ENCODE data around the gene NBEAL1.
"Not testable (repeated sequence)": the region's sequence is repeated elsewhere in the genome, so short reads cannot be mapped to it uniquely, and the experiment has no call there.

NBEAL1 gene

DNA sequence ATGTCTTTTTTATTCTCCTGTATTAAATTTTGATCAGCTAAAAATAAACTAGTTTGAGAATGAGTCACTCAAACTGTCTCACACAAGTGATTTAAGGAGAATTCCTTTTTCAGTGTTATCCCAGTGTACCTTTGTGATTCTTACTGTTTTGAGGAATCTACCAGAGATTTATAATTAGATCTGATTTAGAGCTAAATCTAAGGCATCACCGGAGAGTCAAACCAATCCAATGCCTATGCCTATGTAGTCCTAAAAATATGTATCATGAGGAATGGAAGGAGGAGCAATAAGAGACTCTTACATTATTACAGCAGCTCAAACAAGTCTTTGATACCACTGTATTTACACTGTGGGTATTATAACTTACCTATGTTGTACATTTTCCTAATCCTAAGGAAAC, 160.7 kb downstream of the NBEAL1 start:
- H3K4me1 ChIP-seq (ENCODE audit: control insufficient read depth in 1 of 2, insufficient read depth in 2 of 2, low read length in 2 of 2), result no peaks in the 10 kb centered on the region
- no peak overlapping the region for H3K27ac ChIP-seq (ENCODE audit: low read length)

DNA sequence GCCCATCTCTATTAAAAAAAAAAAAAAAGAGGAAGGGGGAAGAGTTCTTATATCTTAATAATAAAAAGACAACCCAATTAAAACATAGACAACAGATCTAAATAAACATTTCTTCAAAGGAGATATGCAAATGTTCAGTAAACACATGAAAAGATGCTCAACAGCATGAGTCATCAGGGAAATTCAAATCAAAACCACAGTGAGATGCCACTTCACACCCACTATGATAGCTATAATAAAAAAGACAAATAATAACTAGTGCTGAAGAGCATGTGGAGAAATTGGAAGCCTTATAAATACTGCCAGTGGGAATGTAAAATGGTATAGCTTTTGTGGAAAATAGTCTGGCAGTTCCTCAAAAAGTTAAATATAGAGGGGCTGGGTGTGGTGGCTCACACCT, 162.7 kb downstream of the NBEAL1 start:
- H3K27ac ChIP-seq (ENCODE audit: low read length), result no peak overlapping the region
- no peaks in the 10 kb centered on the region for H3K27me3 ChIP-seq (ENCODE audit: low read depth, low read length)
- no peak overlapping the region for H3K4me3 ChIP-seq (ENCODE audit: low read depth in 1 of 2, low read length in 2 of 2)
- no peaks in the 10 kb centered on the region for H3K4me1 ChIP-seq (ENCODE audit: control insufficient read depth in 1 of 2, insufficient read depth in 2 of 2, low read length in 2 of 2)
- H3K9me3 ChIP-seq (ENCODE audit: control insufficient read depth in 1 of 2, low read length in 2 of 2), result no peaks in the 10 kb centered on the region
- peaks cover 16 to 24% of the 10 kb centered on the region in 2 donors for H3K36me3 ChIP-seq (ENCODE audit: control insufficient read depth in 1 of 2, insufficient read depth in 2 of 2, low read length in 2 of 2)

More for the DNA sequence above, 160.7 kb downstream of the NBEAL1 start:
- peaks cover 10 to 13% of the 10 kb centered on the region in 2 donors for H3K36me3 ChIP-seq (ENCODE audit: control insufficient read depth in 1 of 2, insufficient read depth in 2 of 2, low read length in 2 of 2)
- no peaks in the 10 kb centered on the region for H3K27me3 ChIP-seq (ENCODE audit: low read depth, low read length)
- H3K9me3 ChIP-seq (ENCODE audit: control insufficient read depth in 1 of 2, low read length in 2 of 2), result no peaks in the 10 kb centered on the region
- no peak overlapping the region for H3K4me3 ChIP-seq (ENCODE audit: low read depth in 1 of 2, low read length in 2 of 2)

DNA sequence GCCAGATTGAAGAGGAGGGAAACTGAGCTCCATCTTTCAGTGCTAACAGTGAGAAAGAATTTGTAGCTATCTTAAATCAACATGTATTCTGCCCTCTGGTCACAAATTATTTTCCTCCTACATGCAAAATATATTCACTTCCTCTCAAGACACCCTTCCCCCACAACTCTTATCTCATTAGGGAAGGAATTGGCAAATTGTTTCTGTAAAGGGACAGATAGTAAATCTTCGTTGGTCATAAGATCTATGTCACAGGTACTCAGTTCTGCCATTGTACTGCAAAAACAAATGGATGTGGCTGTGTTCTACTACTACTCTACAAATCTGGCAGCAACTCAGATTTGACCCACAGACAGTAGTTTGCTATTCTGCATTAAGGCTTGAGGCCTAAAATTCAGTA, 171.2 kb downstream of the NBEAL1 start:
- no peaks in the 10 kb centered on the region for H3K27me3 ChIP-seq (ENCODE audit: low read depth, low read length)
- no peaks in the 10 kb centered on the region for H3K4me1 ChIP-seq (ENCODE audit: control insufficient read depth in 1 of 2, insufficient read depth in 2 of 2, low read length in 2 of 2)
- no peak overlapping the region for H3K4me3 ChIP-seq (ENCODE audit: low read depth in 1 of 2, low read length in 2 of 2)
- no peaks in the 10 kb centered on the region for H3K9me3 ChIP-seq (ENCODE audit: control insufficient read depth in 1 of 2, low read length in 2 of 2)
- peaks cover 31 to 32% of the 10 kb centered on the region in 2 donors for H3K36me3 ChIP-seq (ENCODE audit: control insufficient read depth in 1 of 2, insufficient read depth in 2 of 2, low read length in 2 of 2)
- no peak overlapping the region for H3K27ac ChIP-seq (ENCODE audit: low read length)

DNA sequence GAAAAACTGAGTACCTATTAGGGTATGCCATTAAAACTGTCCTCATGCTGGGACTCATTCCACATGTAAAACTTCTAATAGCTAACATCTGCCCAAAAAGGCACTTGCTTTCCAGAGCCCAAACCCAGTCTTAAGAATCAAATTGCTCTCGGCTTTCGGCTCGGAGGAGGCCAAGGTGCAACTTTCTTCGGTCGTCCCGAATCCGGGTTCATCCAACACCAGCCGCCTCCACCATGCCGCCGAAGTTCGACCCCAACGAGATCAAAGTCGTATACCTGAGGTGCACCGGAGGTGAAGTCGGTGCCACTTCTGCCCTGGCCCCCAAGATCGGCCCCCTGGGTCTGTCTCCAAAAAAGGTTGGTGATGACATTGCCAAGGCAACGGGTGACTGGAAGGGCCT, 175.9 kb downstream of the NBEAL1 start:
- not testable (repeated sequence) for H3K4me3 ChIP-seq (ENCODE audit: low read depth in 1 of 2, low read length in 2 of 2); H3K4me1 ChIP-seq (ENCODE audit: control insufficient read depth in 1 of 2, insufficient read depth in 2 of 2, low read length in 2 of 2); H3K27ac ChIP-seq (ENCODE audit: low read length); H3K9me3 ChIP-seq (ENCODE audit: control insufficient read depth in 1 of 2, low read length in 2 of 2); H3K27me3 ChIP-seq (ENCODE audit: low read depth, low read length)
- H3K36me3 ChIP-seq (ENCODE audit: control insufficient read depth in 1 of 2, insufficient read depth in 2 of 2, low read length in 2 of 2), result peaks cover 30 to 32% of the 10 kb centered on the region in 2 donors

DNA sequence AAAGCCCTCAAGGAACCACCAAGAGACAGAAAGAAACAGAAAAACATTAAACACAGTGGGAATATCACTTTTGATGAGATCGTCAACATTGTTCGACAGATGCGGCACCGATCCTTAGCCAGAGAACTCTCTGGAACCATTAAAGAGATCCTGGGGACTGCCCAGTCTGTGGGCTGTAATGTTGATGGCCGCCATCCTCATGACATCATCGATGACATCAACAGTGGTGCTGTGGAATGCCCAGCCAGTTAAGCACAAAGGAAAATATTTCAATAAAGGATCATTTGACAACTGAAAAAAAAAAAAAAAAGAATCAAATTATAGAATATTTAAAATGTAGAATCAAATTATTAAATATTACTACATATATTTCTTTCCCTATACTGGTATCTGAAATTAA, 176.4 kb downstream of the NBEAL1 start:
- peaks cover 25 to 27% of the 10 kb centered on the region in 2 donors for H3K36me3 ChIP-seq (ENCODE audit: control insufficient read depth in 1 of 2, insufficient read depth in 2 of 2, low read length in 2 of 2)
- not testable (repeated sequence) for H3K4me1 ChIP-seq (ENCODE audit: control insufficient read depth in 1 of 2, insufficient read depth in 2 of 2, low read length in 2 of 2); H3K4me3 ChIP-seq (ENCODE audit: low read depth in 1 of 2, low read length in 2 of 2); H3K9me3 ChIP-seq (ENCODE audit: control insufficient read depth in 1 of 2, low read length in 2 of 2); H3K27me3 ChIP-seq (ENCODE audit: low read depth, low read length); H3K27ac ChIP-seq (ENCODE audit: low read length)

DNA sequence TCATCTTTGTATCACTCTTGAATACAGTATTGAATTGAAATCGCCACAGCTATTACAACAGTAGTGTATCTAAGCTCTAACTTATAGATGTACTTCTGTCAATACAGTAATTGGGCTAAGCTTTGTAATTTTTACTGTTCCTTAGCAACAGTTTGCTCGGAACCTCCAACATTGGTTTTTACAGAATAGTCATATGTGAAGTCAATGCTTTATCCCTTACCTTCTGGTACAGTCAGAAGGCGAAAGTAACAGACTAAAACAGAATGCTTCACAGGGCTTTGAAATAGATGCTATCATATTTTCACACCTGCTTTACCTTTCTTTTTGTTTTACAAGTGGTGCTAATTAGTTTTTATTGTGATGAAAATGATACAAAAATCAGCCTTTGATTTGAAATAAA, 177.3 kb downstream of the NBEAL1 start:
- H3K27me3 ChIP-seq (ENCODE audit: low read depth, low read length), result no peaks in the 10 kb centered on the region
- H3K27ac ChIP-seq (ENCODE audit: low read length), result no peak overlapping the region
- no peaks in the 10 kb centered on the region for H3K4me1 ChIP-seq (ENCODE audit: control insufficient read depth in 1 of 2, insufficient read depth in 2 of 2, low read length in 2 of 2)
- peaks cover 19 to 24% of the 10 kb centered on the region in 2 donors for H3K36me3 ChIP-seq (ENCODE audit: control insufficient read depth in 1 of 2, insufficient read depth in 2 of 2, low read length in 2 of 2)
- H3K4me3 ChIP-seq (ENCODE audit: low read depth in 1 of 2, low read length in 2 of 2), result no peak overlapping the region
- no peaks in the 10 kb centered on the region for H3K9me3 ChIP-seq (ENCODE audit: control insufficient read depth in 1 of 2, low read length in 2 of 2)

DNA sequence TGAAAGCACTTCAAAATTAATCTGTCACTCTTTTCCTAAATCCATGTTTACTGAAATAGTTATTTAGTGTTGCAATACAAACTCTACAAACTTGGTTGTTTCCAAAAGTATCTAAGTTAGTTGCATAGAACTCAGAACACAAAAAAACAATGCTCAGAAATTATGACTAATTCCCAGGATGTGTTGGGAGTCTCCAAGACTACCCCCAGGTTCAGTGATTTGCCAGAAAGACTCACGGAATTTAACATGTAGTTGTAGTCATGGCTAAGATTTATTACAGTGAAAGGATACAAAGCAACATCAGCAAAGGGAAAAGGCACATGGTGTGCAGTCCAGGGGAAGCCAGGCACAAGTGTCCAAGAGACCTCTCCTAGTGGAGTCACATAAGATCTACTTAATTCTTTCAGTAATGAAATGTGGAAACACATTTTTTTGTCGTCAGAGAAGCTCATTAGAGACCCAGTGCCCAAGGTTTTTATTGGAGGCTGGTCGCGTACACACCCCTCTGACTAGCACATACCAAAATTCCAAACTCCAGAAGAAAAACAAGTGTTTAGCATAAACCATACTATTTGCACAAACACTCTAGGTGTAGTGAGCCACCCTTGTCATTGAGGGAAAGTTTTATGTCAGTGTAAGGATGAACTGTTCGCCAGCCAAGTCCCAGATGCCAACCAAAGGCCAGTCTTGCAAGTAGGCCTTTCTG, 180.8 kb downstream of the NBEAL1 start:
- H3K9me3 ChIP-seq (ENCODE audit: control insufficient read depth in 1 of 2, low read length in 2 of 2), result no peaks in the 10 kb centered on the region
- no peaks in the 10 kb centered on the region for H3K4me1 ChIP-seq (ENCODE audit: control insufficient read depth in 1 of 2, insufficient read depth in 2 of 2, low read length in 2 of 2)
- peaks cover 13 to 19% of the 10 kb centered on the region in 2 donors for H3K36me3 ChIP-seq (ENCODE audit: control insufficient read depth in 1 of 2, insufficient read depth in 2 of 2, low read length in 2 of 2)
- H3K27me3 ChIP-seq (ENCODE audit: low read depth, low read length), result no peaks in the 10 kb centered on the region
- H3K4me3 ChIP-seq (ENCODE audit: low read depth in 1 of 2, low read length in 2 of 2), result no peak overlapping the region
- no peak overlapping the region for H3K27ac ChIP-seq (ENCODE audit: low read length)

DNA sequence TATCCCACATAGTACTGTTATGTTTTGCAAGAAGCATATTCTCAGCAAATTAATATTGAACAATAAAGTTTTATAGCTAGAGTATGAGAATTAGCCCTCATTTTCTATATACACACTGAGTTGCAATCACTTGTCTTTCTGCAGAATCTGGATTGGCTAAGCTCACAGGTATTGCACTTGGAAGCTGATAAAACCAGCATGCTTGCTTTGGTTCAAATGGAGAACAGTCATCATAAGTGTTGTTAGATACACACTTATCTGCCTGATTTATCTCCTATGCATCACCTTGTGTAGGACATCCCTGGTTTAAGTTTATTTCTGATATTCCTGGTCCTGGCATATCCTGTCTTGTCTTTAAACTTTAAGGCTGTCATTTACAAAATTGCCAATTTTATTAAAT, 186.2 kb downstream of the NBEAL1 start:
- Histone ChIP-seq H3K36me3 (ENCODE audit: control insufficient read depth in 1 of 2, insufficient read depth in 2 of 2, low read length in 2 of 2) (peaks cover 14 to 21% of the 10 kb centered on the region in 2 donors), H3K4me1 (ENCODE audit: control insufficient read depth in 1 of 2, insufficient read depth in 2 of 2, low read length in 2 of 2) (no peaks in the 10 kb centered on the region), H3K9me3 (ENCODE audit: control insufficient read depth in 1 of 2, low read length in 2 of 2) (no peaks in the 10 kb centered on the region), H3K27me3 (ENCODE audit: low read depth, low read length) (no peaks in the 10 kb centered on the region), H3K4me3 (ENCODE audit: low read depth in 1 of 2, low read length in 2 of 2) (no peak overlapping the region), H3K27ac (ENCODE audit: low read length) (no peak overlapping the region)

DNA sequence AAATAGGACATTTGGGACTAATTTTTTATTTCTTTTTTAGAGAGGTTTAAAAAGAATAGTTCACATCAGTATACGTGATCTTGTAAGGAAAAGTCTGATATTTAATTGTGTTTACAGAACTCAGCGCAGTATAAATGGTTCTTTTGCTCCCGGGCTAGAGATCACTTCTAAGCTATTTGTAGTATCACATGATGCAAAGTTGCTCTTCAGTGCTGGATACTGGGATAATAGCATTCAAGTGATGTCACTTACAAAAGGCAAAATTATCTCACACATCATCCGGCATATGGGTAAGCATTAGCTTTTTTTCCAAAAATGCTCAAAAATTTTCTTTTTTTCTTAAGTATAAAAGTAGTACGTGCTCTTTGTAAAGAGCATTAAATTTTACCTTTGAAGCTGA, 186.8 kb downstream of the NBEAL1 start:
- no peak overlapping the region for H3K27ac ChIP-seq (ENCODE audit: low read length)
- no peaks in the 10 kb centered on the region for H3K27me3 ChIP-seq (ENCODE audit: low read depth, low read length)
- no peak overlapping the region for H3K4me3 ChIP-seq (ENCODE audit: low read depth in 1 of 2, low read length in 2 of 2)
- H3K4me1 ChIP-seq (ENCODE audit: control insufficient read depth in 1 of 2, insufficient read depth in 2 of 2, low read length in 2 of 2), result no peaks in the 10 kb centered on the region
- no peaks in the 10 kb centered on the region for H3K9me3 ChIP-seq (ENCODE audit: control insufficient read depth in 1 of 2, low read length in 2 of 2)
- peaks cover 14 to 22% of the 10 kb centered on the region in 2 donors for H3K36me3 ChIP-seq (ENCODE audit: control insufficient read depth in 1 of 2, insufficient read depth in 2 of 2, low read length in 2 of 2)

DNA sequence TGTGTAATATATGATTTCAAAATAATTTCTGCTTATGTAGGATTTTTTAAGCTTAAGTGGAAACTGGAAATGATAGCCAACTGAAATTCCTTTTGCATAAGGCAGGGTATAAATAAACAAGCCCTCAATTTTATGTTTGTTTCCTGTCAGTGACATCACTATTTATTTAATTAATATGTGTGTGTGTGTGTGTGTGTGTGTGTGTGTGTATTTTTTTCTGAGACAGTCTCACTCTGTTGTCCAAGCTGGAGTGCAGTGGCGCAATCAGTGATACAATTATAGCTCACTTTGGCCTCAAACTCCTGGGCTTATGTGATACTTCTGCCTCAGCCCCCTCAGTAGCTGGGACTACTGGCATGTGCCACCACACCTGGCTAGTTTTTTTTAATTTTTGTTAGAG, 194.9 kb downstream of the NBEAL1 start:
- Histone ChIP-seq H3K4me1 (ENCODE audit: control insufficient read depth in 1 of 2, insufficient read depth in 2 of 2, low read length in 2 of 2) (no peaks in the 10 kb centered on the region), H3K9me3 (ENCODE audit: control insufficient read depth in 1 of 2, low read length in 2 of 2) (no peaks in the 10 kb centered on the region), H3K36me3 (ENCODE audit: control insufficient read depth in 1 of 2, insufficient read depth in 2 of 2, low read length in 2 of 2) (peaks cover 9 to 24% of the 10 kb centered on the region in 2 donors), H3K4me3 (ENCODE audit: low read depth in 1 of 2, low read length in 2 of 2) (no peak overlapping the region), H3K27ac (ENCODE audit: low read length) (no peak overlapping the region), H3K27me3 (ENCODE audit: low read depth, low read length) (no peaks in the 10 kb centered on the region)

DNA sequence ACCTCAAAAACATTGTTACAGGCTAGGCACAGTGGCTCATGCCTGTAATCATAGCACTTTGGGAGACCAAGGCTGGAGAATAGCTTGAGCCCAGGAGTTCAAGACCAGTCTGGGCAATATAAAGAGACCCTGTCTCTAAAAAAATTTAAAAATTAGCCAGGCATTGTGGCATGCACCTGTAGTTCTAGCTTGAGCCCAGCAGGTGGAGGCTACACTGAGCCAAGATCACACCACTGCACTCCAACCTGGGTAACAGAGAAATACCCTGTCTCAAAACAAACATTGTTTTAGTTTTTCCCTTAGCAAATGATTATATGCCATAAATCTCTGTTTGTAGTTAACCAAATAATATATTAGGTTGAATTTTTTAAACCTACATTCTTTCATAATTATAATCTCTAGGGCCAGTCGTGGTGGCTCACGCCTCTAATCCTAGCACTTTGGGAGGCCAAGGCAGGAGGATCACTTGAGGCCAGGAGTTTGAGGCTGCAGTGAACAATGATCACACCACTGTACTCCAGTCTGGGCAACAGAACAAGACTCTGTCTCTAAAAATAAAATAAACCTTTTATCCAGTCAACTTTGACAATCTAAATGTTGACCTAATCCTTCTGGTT, 210.9 kb downstream of the NBEAL1 start:
- Histone ChIP-seq H3K9me3 (ENCODE audit: control insufficient read depth in 1 of 2, low read length in 2 of 2) (no peaks in the 10 kb centered on the region), H3K4me1 (ENCODE audit: control insufficient read depth in 1 of 2, insufficient read depth in 2 of 2, low read length in 2 of 2) (no peaks in the 10 kb centered on the region), H3K36me3 (ENCODE audit: control insufficient read depth in 1 of 2, insufficient read depth in 2 of 2, low read length in 2 of 2) (no peaks in the 10 kb centered on the region), H3K27ac (ENCODE audit: low read length) (no peak overlapping the region), H3K4me3 (ENCODE audit: low read depth in 1 of 2, low read length in 2 of 2) (no peak overlapping the region), H3K27me3 (ENCODE audit: low read depth, low read length) (no peaks in the 10 kb centered on the region)

DNA sequence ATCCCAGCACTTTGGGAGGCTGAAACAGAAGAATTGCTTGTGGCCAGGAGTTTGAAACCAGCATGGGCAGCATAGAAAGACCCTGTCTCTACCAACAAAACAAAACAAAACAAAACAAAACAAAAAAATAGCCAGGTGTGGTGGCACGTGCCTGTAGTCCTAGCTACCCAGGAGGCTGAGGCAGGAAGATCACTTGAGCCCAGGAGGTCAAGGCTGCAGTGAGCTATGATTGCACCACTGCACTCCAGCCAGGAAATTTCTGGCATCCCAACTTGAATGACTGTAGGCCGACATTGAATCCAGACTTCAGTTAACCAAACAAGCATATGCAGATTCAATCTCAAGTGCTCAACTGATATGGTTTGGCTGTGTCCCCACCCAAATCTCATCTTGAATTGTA, 215.0 kb downstream of the NBEAL1 start:
- H3K27ac ChIP-seq (ENCODE audit: low read length); H3K36me3 ChIP-seq (ENCODE audit: control insufficient read depth in 1 of 2, insufficient read depth in 2 of 2, low read length in 2 of 2); H3K4me3 ChIP-seq (ENCODE audit: low read depth in 1 of 2, low read length in 2 of 2): not testable (repeated sequence)

More for the DNA sequence above, 215.0 kb downstream of the NBEAL1 start:
- H3K27me3 ChIP-seq (ENCODE audit: low read depth, low read length); H3K4me1 ChIP-seq (ENCODE audit: control insufficient read depth in 1 of 2, insufficient read depth in 2 of 2, low read length in 2 of 2); H3K9me3 ChIP-seq (ENCODE audit: control insufficient read depth in 1 of 2, low read length in 2 of 2): not testable (repeated sequence)

All from muscle layer of duodenum (tissue), 2 donors.